CD8-positive, alpha-beta memory T cell (primary cell): ENCODE measurements around the gene ENAH. TPM values are rescaled to one million over a fixed set of nuclear protein-coding genes. Genes with fewer than 3 reads are reported as not detected.

Experiments
- CTCF ChIA-PET: fragments of 350-600 bp; sonication (Branson Sonifier 250); formaldehyde crosslinking; loops from one replicate; lab custom pipeline; 2021; ENCODE audit warnings: antibody characterized with exemption; lab: Charles Lee
- POLR2A ChIA-PET: fragments of 350-600 bp; sonication (Branson Sonifier 250); formaldehyde crosslinking; loops from one replicate; lab custom pipeline; 2021; ENCODE audit warnings: antibody characterized with exemption; lab: Charles Lee
- DNase-seq, 5 donors: peaks; one replicate each; pipeline versions ENCODE4 v3.0.0 to v3.0.0-alpha.2; 2020 to 2022; ENCODE audit warnings: mixed read lengths in 1 of 5
- H3K27ac ChIP-seq: one replicate; pipeline ENCODE4 v1.7.0; 2013; ENCODE audit warnings: low read depth, mild to moderate bottlenecking, low read length, moderate library complexity
- H3K27me3 ChIP-seq: 2 replicates; pipeline ENCODE4 v1.7.0; 2013; ENCODE audit warnings: low read length, mild to moderate bottlenecking; ENCODE audit not compliant: insufficient read depth, poor library complexity, severe bottlenecking
- H3K36me3 ChIP-seq: 2 replicates; pipeline ENCODE4 v1.7.0; 2013; ENCODE audit warnings: mild to moderate bottlenecking, low read length, moderate library complexity; ENCODE audit not compliant: insufficient read depth
- H3K4me1 ChIP-seq: 2 replicates; pipeline ENCODE4 v1.7.0; 2013; ENCODE audit warnings: mild to moderate bottlenecking, low read length, moderate library complexity; ENCODE audit not compliant: insufficient read depth
- H3K4me3 ChIP-seq: 2 replicates; pipeline ENCODE4 v1.7.0; 2013; ENCODE audit warnings: mild to moderate bottlenecking, low read length
- H3K9me3 ChIP-seq: 2 replicates; pipeline ENCODE4 v1.7.0; 2013; ENCODE audit warnings: mild to moderate bottlenecking, low read length
- H3K27ac Mint-ChIP-seq, 8 donors: one replicate each; pipeline ENCODE4 v1.8.0; 2020 to 2021; ENCODE audit warnings: mixed read lengths in 8 of 8, mild to moderate bottlenecking in 6 of 8, inconsistent platforms in 3 of 8, moderate library complexity in 3 of 8
- H3K27me3 Mint-ChIP-seq, 2 donors: one replicate each; pipeline ENCODE4 v1.8.0; 2020 to 2021; ENCODE audit warnings: mixed read lengths in 2 of 2, mild to moderate bottlenecking in 1 of 2, moderate library complexity in 1 of 2
- H3K36me3 Mint-ChIP-seq, 3 donors: one replicate each; pipeline ENCODE4 v1.8.0; 2020 to 2021; ENCODE audit warnings: mixed read lengths in 3 of 3, inconsistent platforms in 1 of 3, mild to moderate bottlenecking in 1 of 3
- H3K4me1 Mint-ChIP-seq, 3 donors: one replicate each; pipeline ENCODE4 v1.8.0; 2020 to 2021; ENCODE audit warnings: mixed read lengths in 3 of 3, inconsistent platforms in 1 of 3, mild to moderate bottlenecking in 1 of 3
- H3K4me3 Mint-ChIP-seq, 7 donors: one replicate each; pipeline ENCODE4 v1.8.0; 2020 to 2021; ENCODE audit warnings: mixed read lengths in 7 of 7, mild to moderate bottlenecking in 6 of 7, moderate library complexity in 4 of 7, inconsistent platforms in 2 of 7
- H3K9me3 Mint-ChIP-seq, 5 donors: one replicate each; pipeline ENCODE4 v1.8.0; 2020 to 2022; ENCODE audit warnings: mixed read lengths in 5 of 5, mild to moderate bottlenecking in 3 of 5, moderate library complexity in 2 of 5, inconsistent platforms in 1 of 5
- polyA plus RNA-seq: library from polyadenylated mRNA; unstranded; fragments of 300-500 nt; fragmentation: Illumina TruSeq; gene quantifications from one replicate; pipeline ENCODE4 v1.2.3, GENCODE V29; 2021
- total RNA-seq, 2 experiments: library from RNA; stranded (reverse); gene quantifications; one replicate each; pipeline ENCODE4 v1.2.3, GENCODE V29; 2021

The ENAH gene
- total and polyA plus RNA-seq, 3 experiments from 2014 or later = 0.53 TPM; not detected in 1

DNA sequence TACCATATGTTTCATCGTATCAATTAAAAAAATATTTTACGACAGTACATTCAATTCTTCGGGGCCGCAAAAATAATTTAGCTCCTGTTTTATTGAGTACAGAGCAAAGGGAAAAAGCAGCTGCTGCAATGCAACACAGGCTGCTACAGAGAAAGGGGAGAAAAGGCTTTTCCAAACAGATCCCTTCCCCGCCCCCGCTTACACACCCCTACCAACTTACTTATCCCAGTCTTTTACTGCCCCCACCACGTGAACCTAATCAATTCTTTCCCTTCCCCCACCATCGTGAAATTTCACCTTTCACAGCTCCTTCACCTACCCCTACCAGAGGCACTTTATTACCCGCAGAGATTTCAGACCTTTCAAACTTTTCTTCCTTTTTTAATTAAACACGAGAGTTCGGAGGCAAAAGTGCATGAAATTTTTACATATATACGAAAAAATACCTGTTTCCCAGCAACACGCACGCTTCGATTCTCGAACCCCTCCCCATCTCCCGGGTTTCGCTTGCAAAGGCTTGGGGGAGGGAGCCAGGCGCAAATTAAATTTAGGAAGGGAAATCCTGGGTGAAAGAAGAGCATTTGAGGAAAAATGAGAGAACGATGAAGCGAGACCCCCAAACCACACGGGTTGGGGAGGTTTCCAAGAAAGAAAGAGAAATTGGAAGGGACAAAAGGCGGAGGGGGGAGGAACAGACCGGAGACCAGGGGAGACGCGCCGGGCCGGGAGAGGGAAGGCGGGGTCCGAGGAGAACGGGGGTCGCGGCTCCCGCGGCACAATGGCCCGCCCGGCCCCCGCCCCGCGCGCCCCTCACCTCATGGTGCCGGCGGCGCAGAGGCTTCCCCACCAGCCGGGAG is 823 bp downstream of the ENAH start:
- Mint-ChIP-seq H3K27ac (peak overlapping the region in 5 of 8 donors; percentile 3 to 73 (median 58)), H3K36me3 (peaks cover 0 to 1% (median 0%) of the 10 kb centered on the region in 3 donors), H3K4me1 (peaks cover 16 to 18% (median 17%) of the 10 kb centered on the region in 3 donors), H3K4me3 (peak overlapping the region; percentile 88 to 95 (median 92)), H3K9me3 (no peaks in the 10 kb centered on the region), H3K27me3 (peaks cover 23 to 50% of the 10 kb centered on the region in 2 donors)
- no peaks in the 10 kb centered on the region for H3K9me3 ChIP-seq
- peaks cover 12% of the 10 kb centered on the region for H3K4me1 ChIP-seq
- DNase-seq = no peak
- CTCF ChIA-PET = no interaction called here
- H3K27ac ChIP-seq = no peak overlapping the region
- POLR2A ChIA-PET = interaction anchor here (0.9 kb wide), 1 partner anchor 125 kb away, joined by 3 read pairs; the partner anchor contains the start of gene SRP9
- H3K4me3 ChIP-seq = peak overlapping the region; percentile 53
- no peaks in the 10 kb centered on the region for H3K36me3 ChIP-seq
- peaks cover 26% of the 10 kb centered on the region for H3K27me3 ChIP-seq

DNA sequence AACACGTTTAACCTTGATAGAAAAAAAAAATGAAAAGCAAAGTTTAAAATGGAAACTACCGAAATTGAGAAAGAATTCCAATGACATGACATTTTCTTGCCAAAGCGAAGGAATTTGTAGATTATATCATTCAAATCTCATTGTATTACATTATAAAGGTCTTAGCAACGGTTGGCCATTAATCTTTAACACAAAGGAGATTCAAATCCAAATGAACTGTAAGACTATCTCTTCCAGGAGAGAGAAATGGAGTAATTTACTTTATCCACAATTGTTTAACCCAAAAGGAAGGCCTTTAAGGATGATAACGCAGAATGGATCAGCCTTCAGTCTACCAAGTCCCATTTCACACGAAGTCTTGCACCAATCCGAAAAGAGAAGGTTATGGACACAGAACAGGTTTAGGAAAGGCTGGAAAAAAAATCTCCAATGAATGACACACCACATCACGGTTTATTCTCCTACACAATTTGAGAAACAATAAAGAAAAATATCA is 1.5 kb downstream of the ENAH start:
- no peak overlapping the region for H3K27ac Mint-ChIP-seq
- H3K9me3 Mint-ChIP-seq = no peaks in the 10 kb centered on the region
- Histone ChIP-seq H3K27me3 (peaks cover 26% of the 10 kb centered on the region), H3K9me3 (no peaks in the 10 kb centered on the region), H3K4me3 (no peak overlapping the region), H3K27ac (no peak overlapping the region), H3K4me1 (peaks cover 12% of the 10 kb centered on the region), H3K36me3 (no peaks in the 10 kb centered on the region)
- peaks cover 16 to 18% (median 17%) of the 10 kb centered on the region in 3 donors for H3K4me1 Mint-ChIP-seq
- ChIA-PET CTCF (no interaction called here), POLR2A (no interaction called here)
- peaks cover 23 to 50% of the 10 kb centered on the region in 2 donors for H3K27me3 Mint-ChIP-seq
- peak overlapping the region; percentile 88 to 95 (median 92) for H3K4me3 Mint-ChIP-seq
- DNase-seq = no peak
- peaks cover 0 to 1% (median 0%) of the 10 kb centered on the region in 3 donors for H3K36me3 Mint-ChIP-seq

DNA sequence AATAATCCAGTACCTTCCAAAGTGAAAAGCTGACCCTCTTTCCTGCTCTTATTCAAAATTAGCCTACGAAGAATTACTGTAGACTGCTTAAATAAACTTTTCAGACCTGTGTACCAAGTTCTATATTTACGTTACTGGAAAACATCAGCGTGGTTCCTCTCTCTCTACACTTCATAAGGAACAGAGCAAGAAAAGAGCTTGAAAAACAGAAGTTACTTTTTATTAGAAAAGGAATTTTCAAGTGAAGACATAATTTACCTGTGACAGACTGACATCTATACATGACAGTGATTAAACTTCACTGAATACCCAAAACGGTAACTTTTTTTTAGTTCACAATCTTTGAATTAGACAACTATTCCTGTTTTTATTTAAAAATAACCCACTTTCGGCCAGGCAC is 2.7 kb downstream of the ENAH start:
- H3K27me3 ChIP-seq = peaks cover 26% of the 10 kb centered on the region
- Mint-ChIP-seq H3K4me1 (peaks cover 16 to 18% (median 17%) of the 10 kb centered on the region in 3 donors), H3K9me3 (no peaks in the 10 kb centered on the region)

GRCh38 chr1:225645194-225645895 is 7.6 kb downstream of the ENAH start:
- peaks cover 13% of the 10 kb centered on the region for H3K27me3 ChIP-seq
- no peak for DNase-seq
- Mint-ChIP-seq H3K4me1 (no peaks in the 10 kb centered on the region), H3K36me3 (no peaks in the 10 kb centered on the region), H3K9me3 (peaks cover 0 to under 1% (median 0%) of the 10 kb centered on the region in 5 donors), H3K4me3 (no peak overlapping the region), H3K27me3 (peaks cover 14 to 60% of the 10 kb centered on the region in 2 donors), H3K27ac (no peak overlapping the region)
- H3K4me3 ChIP-seq = no peak overlapping the region
- H3K4me1 ChIP-seq = no peaks in the 10 kb centered on the region
- H3K9me3 ChIP-seq = no peaks in the 10 kb centered on the region
- POLR2A ChIA-PET = no interaction called here
- H3K27ac ChIP-seq = no peak overlapping the region
- no peaks in the 10 kb centered on the region for H3K36me3 ChIP-seq
- CTCF ChIA-PET = no interaction called here

More for the DNA sequence above, 2.7 kb downstream of the ENAH start:
- H3K4me1 ChIP-seq = peaks cover 12% of the 10 kb centered on the region
- Mint-ChIP-seq H3K36me3 (peaks cover 0 to 1% (median 0%) of the 10 kb centered on the region in 3 donors), H3K27me3 (peaks cover 27 to 61% of the 10 kb centered on the region in 2 donors), H3K4me3 (peak overlapping the region in 1 of 7 donors; percentile 49), H3K27ac (no peak overlapping the region)
- ChIA-PET POLR2A (no interaction called here), CTCF (no interaction called here)
- H3K27ac ChIP-seq = no peak overlapping the region
- no peaks in the 10 kb centered on the region for H3K9me3 ChIP-seq
- no peak for DNase-seq
- no peaks in the 10 kb centered on the region for H3K36me3 ChIP-seq
- H3K4me3 ChIP-seq = no peak overlapping the region

DNA sequence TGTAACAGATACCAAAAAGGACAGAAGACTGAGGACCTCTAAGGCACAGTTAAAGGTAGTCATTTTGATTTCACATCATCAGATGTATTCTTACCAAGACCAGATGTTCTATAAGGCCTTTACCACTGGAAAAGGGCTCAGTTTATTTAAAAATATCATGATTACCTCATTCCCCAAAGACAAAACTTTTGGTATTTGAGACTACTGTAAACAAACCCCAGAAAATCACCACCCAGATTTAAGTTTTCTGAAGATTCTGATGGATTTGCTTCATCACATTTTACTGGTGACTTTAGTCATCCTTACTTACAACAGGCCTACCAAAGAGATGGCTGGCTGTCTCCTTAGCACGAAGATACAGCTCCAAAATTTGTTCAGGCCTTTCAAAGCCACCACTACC is 8.3 kb downstream of the ENAH start:
- no peaks in the 10 kb centered on the region for H3K36me3 ChIP-seq
- H3K4me3 Mint-ChIP-seq = no peak overlapping the region
- CTCF ChIA-PET = no interaction called here

GRCh38 chr1:225642177-225642576 is 10.7 kb downstream of the ENAH start:
- no peaks in the 10 kb centered on the region for H3K4me1 Mint-ChIP-seq
- Histone ChIP-seq H3K36me3 (no peaks in the 10 kb centered on the region), H3K4me3 (no peak overlapping the region), H3K4me1 (no peaks in the 10 kb centered on the region), H3K9me3 (no peaks in the 10 kb centered on the region), H3K27me3 (no peaks in the 10 kb centered on the region), H3K27ac (no peak overlapping the region)
- H3K27ac Mint-ChIP-seq = no peak overlapping the region
- H3K9me3 Mint-ChIP-seq = peaks cover 0 to 7% (median 0%) of the 10 kb centered on the region in 5 donors
- no peaks in the 10 kb centered on the region for H3K36me3 Mint-ChIP-seq
- ChIA-PET POLR2A (no interaction called here), CTCF (interaction anchor here (0.9 kb wide), 1 partner anchor 135 kb away, joined by 3 read pairs; no protein-coding TSS in a partner anchor)
- no peak for DNase-seq
- peaks cover 10 to 44% of the 10 kb centered on the region in 2 donors for H3K27me3 Mint-ChIP-seq
- H3K4me3 Mint-ChIP-seq = no peak overlapping the region

More for the DNA sequence above, 8.3 kb downstream of the ENAH start:
- Histone ChIP-seq H3K4me3 (no peak overlapping the region), H3K27ac (no peak overlapping the region), H3K27me3 (peaks cover 10% of the 10 kb centered on the region), H3K9me3 (no peaks in the 10 kb centered on the region), H3K4me1 (no peaks in the 10 kb centered on the region)
- DNase-seq = no peak
- POLR2A ChIA-PET = no interaction called here
- Mint-ChIP-seq H3K36me3 (no peaks in the 10 kb centered on the region), H3K9me3 (peaks cover 0 to 3% (median 0%) of the 10 kb centered on the region in 5 donors), H3K4me1 (no peaks in the 10 kb centered on the region), H3K27me3 (peaks cover 9 to 57% of the 10 kb centered on the region in 2 donors), H3K27ac (no peak overlapping the region)

- no peak overlapping the region for H3K4me3 ChIP-seq
- H3K36me3 Mint-ChIP-seq = peaks cover 0 to 4% (median 0%) of the 10 kb centered on the region in 3 donors
- no peaks in the 10 kb centered on the region for H3K4me1 ChIP-seq
- no peak overlapping the region for H3K27ac Mint-ChIP-seq
- no peak overlapping the region for H3K4me3 Mint-ChIP-seq
- POLR2A ChIA-PET = no interaction called here
- no peak for DNase-seq
- H3K27me3 ChIP-seq = no peaks in the 10 kb centered on the region
- H3K4me1 Mint-ChIP-seq = no peaks in the 10 kb centered on the region
- CTCF ChIA-PET = no interaction called here
- H3K27ac ChIP-seq = no peak overlapping the region
- no peaks in the 10 kb centered on the region for H3K9me3 ChIP-seq
- peaks cover 0 to 9% (median 2%) of the 10 kb centered on the region in 5 donors for H3K9me3 Mint-ChIP-seq
- peaks cover 7 to 33% of the 10 kb centered on the region in 2 donors for H3K27me3 Mint-ChIP-seq
- H3K36me3 ChIP-seq = no peaks in the 10 kb centered on the region
Measured at GRCh38 chr1:225638853-225639252, 14.1 kb downstream of the ENAH start.
